Measurements from ENCODE around the gene MXD3. TPM values are rescaled to one million over a fixed set of nuclear protein-coding genes. Genes with fewer than 3 reads are reported as not detected.

Gene MXD3
- total and polyA plus RNA-seq, 8 donors, result 6.8 to 86.9 (median 20.4) TPM

GRCh38 chr5:177358370-177358819 lies 46.7 kb upstream of the MXD3 start:
- TF ChIP-seq, protein P1, sequence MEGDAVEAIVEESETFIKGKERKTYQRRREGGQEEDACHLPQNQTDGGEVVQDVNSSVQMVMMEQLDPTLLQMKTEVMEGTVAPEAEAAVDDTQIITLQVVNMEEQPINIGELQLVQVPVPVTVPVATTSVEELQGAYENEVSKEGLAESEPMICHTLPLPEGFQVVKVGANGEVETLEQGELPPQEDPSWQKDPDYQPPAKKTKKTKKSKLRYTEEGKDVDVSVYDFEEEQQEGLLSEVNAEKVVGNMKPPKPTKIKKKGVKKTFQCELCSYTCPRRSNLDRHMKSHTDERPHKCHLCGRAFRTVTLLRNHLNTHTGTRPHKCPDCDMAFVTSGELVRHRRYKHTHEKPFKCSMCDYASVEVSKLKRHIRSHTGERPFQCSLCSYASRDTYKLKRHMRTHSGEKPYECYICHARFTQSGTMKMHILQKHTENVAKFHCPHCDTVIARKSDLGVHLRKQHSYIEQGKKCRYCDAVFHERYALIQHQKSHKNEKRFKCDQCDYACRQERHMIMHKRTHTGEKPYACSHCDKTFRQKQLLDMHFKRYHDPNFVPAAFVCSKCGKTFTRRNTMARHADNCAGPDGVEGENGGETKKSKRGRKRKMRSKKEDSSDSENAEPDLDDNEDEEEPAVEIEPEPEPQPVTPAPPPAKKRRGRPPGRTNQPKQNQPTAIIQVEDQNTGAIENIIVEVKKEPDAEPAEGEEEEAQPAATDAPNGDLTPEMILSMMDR (IDR thresholded peaks at IDR 0.05), result no peak
- TF ChIP-seq POLR2AphosphoS5 (IDR thresholded peaks at IDR 0.05), result no peak
- Histone ChIP-seq H3K27ac (peak overlapping the region; percentile 42 to 83 (median 63)), H3K4me3 (peak overlapping the region; percentile 37 to 61 (median 52)), H3K36me3 (no peaks in the 10 kb centered on the region), H3K4me1 (peaks cover 11 to 73% (median 45%) of the 10 kb centered on the region in 4 donors), H3K9me3 (no peaks in the 10 kb centered on the region), H3K27me3 (no peaks in the 10 kb centered on the region)
- WGBS, 5 donors, result 13 to 28% (median 25%) methylated on average over 2 to 5 of the region's 5 CpGs
- intact Hi-C loops (cut with DNase I; ENCODE audit: low total_unique reads), result no loop called here
- DNase-seq, result no peak

DNA sequence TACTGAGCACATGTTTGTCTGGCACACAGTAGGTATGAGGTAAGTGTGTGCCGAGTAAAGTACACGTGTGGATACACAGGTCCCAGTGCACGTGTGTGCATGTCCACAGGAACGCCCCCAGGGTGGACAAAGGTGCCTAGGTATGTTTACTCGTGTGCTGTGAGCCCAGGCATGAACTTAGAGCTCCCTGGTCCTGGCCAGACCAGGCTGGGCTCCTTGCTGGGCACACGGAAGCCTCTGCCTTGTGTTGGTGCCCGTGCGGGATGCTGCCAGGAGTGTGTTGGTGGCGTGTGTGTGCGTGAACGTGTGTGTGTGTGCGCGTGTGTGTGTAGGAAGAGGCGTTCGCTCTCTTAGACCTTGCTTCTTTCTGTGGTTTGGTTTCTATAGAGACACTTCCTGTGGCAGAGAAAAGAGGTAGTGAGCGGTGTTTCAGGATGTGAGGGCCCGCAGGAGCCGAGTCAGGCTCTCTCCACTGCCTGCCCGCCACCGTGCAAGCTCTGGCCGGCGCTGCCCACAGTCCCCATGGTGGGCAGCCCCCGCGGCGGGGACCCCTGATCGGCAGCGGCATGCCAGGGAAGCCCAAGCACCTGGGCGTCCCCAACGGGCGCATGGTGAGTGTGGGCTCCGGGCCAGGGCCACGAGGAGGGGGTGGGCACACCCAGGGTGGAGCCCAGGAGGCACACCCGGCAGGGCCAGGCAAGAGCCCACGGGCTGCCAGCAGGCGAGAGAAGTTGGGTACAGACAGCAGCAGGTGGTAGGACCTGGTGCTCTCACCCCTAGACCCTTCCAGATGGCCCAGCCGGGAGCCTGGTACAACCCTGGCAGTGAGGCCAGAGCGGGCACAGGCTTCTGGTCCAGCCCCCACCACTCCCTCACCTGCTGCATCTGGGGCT lies 46.0 kb upstream of the MXD3 start, which contains the start of gene RGS14:
Gene RGS14, plus strand, starts transcription at position 466 of the 893 bp plus-strand sequence. Its CDS starts 101 bp downstream, at position 567.
- Histone ChIP-seq H3K27ac (peak within 1 kb of the TSS; percentile 42 to 83 (median 63)), H3K4me1 (peaks cover 6 to 68% (median 38%) of the 10 kb centered on the region in 4 donors), H3K4me3 (peak within 1 kb of the TSS; percentile 37 to 61 (median 52)), H3K36me3 (no peaks in the 10 kb centered on the region), H3K27me3 (no peaks in the 10 kb centered on the region), H3K9me3 (no peaks in the 10 kb centered on the region)
- WGBS, 5 donors, result 14 to 25% (median 22%) methylated on average over 22 to 37 of the region's 37 CpGs
- intact Hi-C loops (cut with DNase I; ENCODE audit: low total_unique reads), result no loop called here
- peak; percentile 45 to 83 for DNase-seq
- TF ChIP-seq POLR2AphosphoS5 (IDR thresholded peaks at IDR 0.05) (no peak), EP300 (IDR thresholded peaks at IDR 0.05) (no peak), POLR2A (IDR thresholded peaks at IDR 0.05) (no peak)
- TF ChIP-seq, protein P1 (IDR thresholded peaks at IDR 0.05), result no peak

DNA sequence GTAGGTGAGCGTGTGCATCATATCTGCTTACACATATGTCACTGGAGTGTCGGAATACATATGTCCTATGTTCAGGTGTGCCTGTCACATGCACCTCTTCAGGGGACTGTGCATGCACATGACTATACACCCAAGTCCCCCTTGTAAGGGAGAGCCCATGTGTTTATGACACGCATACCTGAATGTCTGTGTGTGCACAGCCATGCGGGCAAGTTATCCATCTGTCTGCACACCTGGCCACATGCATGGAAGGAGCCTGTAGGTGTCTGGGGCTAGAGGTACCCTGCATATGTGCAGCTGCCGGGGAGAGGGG lies 45.4 kb upstream of the MXD3 start:
- Histone ChIP-seq H3K27me3 (no peaks in the 10 kb centered on the region), H3K4me1 (peaks cover 3 to 68% (median 34%) of the 10 kb centered on the region in 4 donors), H3K4me3 (peak overlapping the region in 1 of 4 donors; percentile 61), H3K9me3 (no peaks in the 10 kb centered on the region), H3K36me3 (no peaks in the 10 kb centered on the region), H3K27ac (peak overlapping the region in 3 of 5 donors; percentile 44 to 83 (median 80))
- intact Hi-C loops (cut with DNase I; ENCODE audit: low total_unique reads), result no loop called here
- no peak for DNase-seq
- TF ChIP-seq, protein P1 (IDR thresholded peaks at IDR 0.05), result no peak
- TF ChIP-seq POLR2AphosphoS5 (IDR thresholded peaks at IDR 0.05) (no peak), POLR2A (IDR thresholded peaks at IDR 0.05) (no peak), EP300 (IDR thresholded peaks at IDR 0.05) (no peak)
- WGBS, 5 donors, result 75 to 87% (median 80%) methylated on average over 5 of the region's 5 CpGs

DNA sequence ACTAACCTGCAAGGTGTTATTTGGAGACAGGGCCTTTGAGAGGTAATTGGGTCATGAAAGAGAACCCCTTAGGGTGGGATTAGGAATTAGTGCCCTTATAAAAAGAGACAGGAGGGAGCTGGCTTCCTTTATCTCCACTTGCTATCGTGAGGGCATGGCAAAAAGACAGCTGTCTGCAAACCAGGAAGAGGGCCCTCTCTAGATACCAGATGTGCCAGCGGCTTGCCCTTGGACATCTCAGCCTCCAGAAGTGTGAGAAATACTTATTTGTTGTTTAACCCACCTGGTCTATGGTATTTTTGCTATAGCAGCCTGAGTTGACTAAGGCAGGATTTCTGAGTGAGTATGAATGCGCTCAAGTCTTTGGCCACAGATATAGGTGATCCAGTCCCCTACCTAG lies 45.0 kb upstream of the MXD3 start:
- H3K36me3 ChIP-seq, result no peaks in the 10 kb centered on the region
- no peak overlapping the region for H3K27ac ChIP-seq
- no peak for DNase-seq
- no peaks in the 10 kb centered on the region for H3K27me3 ChIP-seq
- intact Hi-C loops (cut with DNase I; ENCODE audit: low total_unique reads), result no loop called here
- TF ChIP-seq EP300 (IDR thresholded peaks at IDR 0.05) (no peak), POLR2A (IDR thresholded peaks at IDR 0.05) (no peak)
- H3K9me3 ChIP-seq, result no peaks in the 10 kb centered on the region
- 61 to 72% (median 69%) methylated on average over 3 of the region's 3 CpGs for WGBS, 5 donors
- H3K4me3 ChIP-seq, result no peak overlapping the region
- peaks cover 4 to 68% (median 31%) of the 10 kb centered on the region in 4 donors for H3K4me1 ChIP-seq

GRCh38 chr5:177355868-177356168 lies 44.1 kb upstream of the MXD3 start:
- intact Hi-C loops (cut with DNase I; ENCODE audit: low total_unique reads), result no loop called here

More at GRCh38 chr5:177355868-177356168, 44.1 kb upstream of the MXD3 start:
- no peaks in the 10 kb centered on the region for H3K36me3 ChIP-seq
- no peak for TF ChIP-seq EP300 (IDR thresholded peaks at IDR 0.05)
- no peak for TF ChIP-seq POLR2AphosphoS5 (IDR thresholded peaks at IDR 0.05)
- TF ChIP-seq, protein P1 (IDR thresholded peaks at IDR 0.05), result no peak
- TF ChIP-seq POLR2A (IDR thresholded peaks at IDR 0.05), result no peak
- no peaks in the 10 kb centered on the region for H3K27me3 ChIP-seq
- H3K27ac ChIP-seq, result no peak overlapping the region
- DNase-seq, result no peak
- no peaks in the 10 kb centered on the region for H3K9me3 ChIP-seq
- H3K4me3 ChIP-seq, result no peak overlapping the region
- H3K4me1 ChIP-seq, result peaks cover 6 to 62% (median 34%) of the 10 kb centered on the region in 4 donors
- WGBS, 5 donors, result 4 to 37% (median 30%) methylated on average over 1 of the region's 1 CpG

Data from stomach (tissue), 9 donors.